GM18907 (cell line): ENCODE data around the gene OR8J1.
"Not testable (repeated sequence)": the region's sequence is repeated elsewhere in the genome, so short reads cannot be mapped to it uniquely, and the experiment has no call there.

Experiments
- ATAC-seq: cut with Tn5 transposase; IDR thresholded peaks from one replicate; pipeline ENCODE4 v1.9.1; 2021; ENCODE audit warnings: mild to moderate bottlenecking, moderate library complexity; ENCODE audit not compliant: unreplicated experiment

Gene OR8J1

DNA sequence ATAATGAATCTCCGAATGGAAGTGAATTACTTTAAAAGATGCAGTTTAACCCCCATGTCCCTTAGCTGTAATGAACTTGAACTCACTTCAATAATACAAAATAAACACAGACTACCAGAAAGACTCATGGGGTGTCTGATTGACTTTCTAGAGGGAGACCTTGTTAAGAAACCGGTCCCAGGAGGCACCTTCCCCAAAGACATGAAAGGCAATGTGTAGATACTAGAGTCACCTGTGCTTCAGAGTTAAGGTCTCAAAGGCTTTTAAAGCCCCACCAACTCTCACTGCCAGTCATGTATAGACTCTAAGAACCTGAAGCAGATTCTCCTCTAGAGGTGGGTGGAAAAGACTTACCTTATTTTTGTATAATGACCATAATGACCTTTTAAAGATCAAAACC is at the start of gene OR8J1:
Gene OR8J1, plus strand, starts transcription at position 301 of the 400 bp plus-strand sequence. CDS start 5,956 bp downstream, outside the sequence.
- no peak for ATAC-seq

DNA sequence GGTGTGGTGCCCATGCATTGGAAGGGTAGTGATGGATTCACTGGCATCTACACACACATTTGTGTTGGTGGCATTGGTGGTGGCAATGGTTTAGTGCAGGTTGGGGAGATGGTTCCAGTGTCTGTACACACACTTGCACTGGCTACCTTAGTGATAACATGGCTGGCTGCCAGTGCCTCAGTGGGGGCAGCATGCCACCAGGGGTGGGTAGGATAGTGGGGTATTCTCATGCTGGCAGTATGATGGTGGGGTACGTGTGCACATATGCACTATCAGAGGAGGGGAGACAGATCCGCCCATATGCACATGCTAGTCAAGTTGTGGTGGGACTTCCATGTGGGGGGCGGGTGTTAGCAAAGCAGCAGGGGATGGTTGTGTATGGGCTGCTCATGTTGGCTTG is 46.3 kb upstream of the OR8J1 start:
- no peak for ATAC-seq

- no peak for ATAC-seq
These were observed 39.2 kb upstream of the OR8J1 start, which contains the start of gene OR8K3 for GRCh38 chr11:56314844-56315243. OR8K3 (plus strand) TSS chr11:56315144; CDS start chr11:56318307, 3,163 bp downstream.

DNA sequence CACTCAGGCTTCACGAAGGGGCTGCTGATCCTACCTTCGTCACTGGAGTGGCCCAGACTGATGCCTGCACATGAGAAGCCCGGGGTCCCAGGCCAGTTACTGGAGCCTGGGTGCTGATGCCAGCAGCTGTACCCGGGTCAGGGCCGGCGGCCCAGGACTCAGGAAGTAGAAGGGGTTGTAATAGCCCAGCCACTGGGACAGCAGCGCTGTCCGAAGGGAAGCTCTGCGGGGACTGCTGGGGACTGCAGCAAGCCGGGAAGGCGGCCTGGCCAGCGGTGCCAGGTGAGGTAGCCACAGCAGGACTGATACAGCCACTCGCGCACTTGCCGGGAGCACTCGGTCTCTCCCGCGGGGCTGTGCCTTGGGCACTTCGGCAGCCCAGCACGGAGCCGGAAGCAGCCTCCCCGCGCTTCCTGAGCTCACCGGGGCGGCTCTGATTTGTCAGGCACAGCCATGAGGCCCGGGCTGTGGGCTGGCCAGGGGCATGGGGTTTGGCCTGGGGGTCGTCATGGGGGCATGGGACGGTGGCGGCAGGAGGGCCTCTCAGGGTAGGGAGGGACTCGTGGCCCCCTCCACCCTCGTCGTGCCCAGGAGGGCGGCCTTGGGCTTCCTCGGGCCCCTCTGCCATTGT is 22.1 kb upstream of the OR8J1 start:
- ATAC-seq: no peak

DNA sequence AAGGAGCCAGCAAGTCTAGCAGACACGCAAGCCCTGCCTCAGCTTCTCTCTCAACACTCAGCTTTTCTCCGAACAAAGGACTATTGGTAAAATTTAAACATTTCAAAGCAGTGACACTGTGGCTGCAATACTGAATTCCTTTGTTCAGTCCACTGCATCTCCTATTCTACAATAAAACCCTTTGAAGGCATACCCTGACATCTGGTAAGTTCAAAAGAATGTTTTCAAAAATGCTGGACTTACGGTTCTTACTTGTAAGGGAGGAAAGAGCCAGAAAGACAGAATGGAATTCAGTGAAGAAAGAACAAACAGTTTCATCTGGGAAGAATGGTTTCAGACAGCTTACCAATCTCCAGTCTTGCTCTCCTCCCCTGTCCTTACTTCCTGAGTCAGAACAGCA is 20.9 kb upstream of the OR8J1 start:
- no peak for ATAC-seq

DNA sequence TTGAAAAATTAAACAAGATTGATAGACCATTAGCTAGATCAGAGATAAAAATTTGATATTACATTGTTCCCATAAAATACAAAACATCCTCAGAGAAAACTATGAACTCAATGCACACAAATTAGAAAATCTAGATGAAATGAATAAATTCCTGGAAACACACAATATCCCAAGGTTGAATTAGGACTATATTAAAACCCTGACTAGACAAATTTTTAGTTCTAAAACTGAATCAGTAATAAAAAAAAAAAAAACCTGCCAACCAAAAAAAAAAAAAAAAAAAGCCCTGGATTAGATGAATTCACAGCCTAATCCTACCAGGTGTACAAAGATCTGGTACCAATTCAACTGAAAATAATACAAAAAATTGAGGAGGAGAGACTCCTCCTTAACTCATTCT is 13.8 kb upstream of the OR8J1 start:
- ATAC-seq: no peak

DNA sequence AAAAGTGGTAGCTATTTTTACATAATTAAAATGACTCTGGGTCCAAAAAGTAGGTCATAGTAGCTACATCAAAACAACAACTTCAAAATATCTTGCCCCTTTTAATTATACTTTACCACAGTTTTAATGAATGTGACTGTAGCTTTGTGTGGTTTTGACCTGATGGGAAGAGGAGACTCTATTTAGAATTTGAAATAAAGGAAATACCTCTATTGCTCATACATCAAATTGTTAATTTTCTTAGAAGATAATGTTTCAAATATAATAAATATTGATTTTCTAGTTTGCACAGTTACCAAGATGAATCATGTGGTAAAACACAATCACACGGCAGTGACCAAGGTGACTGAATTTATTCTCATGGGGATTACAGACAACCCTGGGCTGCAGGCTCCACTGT is 8.4 kb upstream of the OR8J1 start, which contains the start of gene OR8K1:
Gene OR8K1, plus strand, starts transcription at position 301 of the 400 bp plus-strand sequence. Its CDS starts 0 bp downstream, at position 301.
- ATAC-seq: no peak

- ATAC-seq: no peak
These were observed 21.2 kb downstream of the OR8J1 start, which contains the start of gene OR8U1 for GRCh38 chr11:56375324-56375723. OR8U1 (plus strand) TSS chr11:56375624; CDS start chr11:56375624, 0 bp downstream.

- ATAC-seq: no peak
These were observed 26.0 kb downstream of the OR8J1 start for GRCh38 chr11:56380120-56380519.

DNA sequence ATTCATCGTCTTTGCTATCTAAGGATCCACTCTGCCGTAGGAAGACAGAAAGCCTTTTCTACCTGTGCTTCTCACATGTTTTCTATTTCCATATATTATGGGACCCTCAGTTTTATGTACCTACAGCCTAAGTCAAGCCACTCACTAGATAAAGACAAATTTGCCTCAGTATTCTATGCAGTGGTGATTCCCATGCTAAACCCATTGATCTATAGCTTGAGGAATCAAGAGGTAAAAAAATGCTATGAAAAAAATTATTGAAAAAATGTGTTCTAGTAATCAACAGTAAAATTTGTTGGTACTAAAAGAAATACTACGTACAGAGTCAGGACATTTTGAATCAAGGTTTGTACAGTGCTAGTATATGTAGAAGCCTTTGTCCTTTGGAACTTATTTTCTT is 40.3 kb downstream of the OR8J1 start:
- no peak for ATAC-seq

DNA sequence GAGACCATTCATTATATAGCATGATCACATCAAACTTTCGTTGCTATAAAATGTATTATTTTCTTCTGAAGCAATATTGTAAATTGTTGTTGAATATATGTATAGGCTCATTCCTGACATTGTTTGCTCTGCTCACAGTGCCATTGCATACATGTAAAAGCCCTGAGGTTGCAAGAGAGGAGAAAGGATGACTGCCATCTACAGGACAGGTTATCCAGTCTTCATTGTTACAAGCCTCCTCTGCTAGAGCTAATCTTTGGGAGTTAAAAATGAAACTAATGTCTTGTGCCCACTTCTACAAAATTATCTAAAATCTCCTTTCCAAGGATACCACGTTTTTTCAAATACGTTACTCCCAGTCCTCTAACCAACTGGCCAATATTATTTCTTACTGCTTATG is 42.0 kb downstream of the OR8J1 start:
- no peak for ATAC-seq

DNA sequence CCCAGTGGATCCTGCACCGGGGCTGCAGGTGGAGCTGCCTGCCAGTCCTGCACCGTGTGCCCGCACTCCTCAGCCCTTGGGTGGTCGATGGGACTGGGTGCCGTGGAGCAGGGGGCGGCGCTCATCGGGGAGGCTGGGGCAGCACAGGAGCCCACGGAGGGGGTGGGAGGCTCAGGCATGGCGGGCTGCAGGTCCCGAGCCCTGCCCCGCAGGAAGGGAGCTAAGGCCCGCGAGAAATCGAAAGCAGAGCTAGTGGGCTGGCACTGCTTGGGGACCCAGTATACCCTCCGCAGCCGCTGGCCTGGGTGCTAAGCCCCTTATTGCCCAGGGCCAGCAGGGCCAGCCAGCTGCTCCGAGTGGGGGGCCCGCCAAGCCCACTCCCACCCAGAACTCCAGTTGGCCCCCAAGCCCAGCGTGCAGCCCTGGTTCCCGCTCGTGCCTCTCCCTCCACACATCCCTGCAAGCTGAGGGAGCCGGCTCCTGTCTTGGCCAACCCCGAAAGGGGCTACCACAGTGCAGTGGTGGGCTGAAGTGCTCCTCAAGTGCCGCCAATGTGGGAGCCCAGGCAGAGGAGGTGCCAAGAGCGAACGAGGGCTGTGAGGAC is 47.9 kb downstream of the OR8J1 start:
- ATAC-seq: not testable (repeated sequence)

DNA sequence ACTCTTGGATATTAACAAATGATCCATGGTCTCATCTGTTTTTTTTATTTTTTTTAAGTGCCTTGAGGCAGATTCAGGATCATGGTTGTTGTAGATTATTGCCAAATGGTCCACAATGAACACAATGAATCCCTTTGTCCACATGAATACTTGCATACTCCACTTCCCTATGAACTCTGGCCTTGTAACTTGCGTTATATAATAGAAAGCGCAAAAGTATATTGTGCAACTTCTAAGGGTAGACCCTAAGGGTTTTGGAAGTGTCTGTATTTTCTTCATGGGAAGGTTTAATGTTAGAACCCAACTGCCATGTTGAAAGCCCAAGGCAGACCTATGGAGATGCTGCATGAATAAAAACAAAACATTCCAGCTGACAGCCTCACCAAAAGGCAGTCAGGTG is 50.3 kb downstream of the OR8J1 start:
- ATAC-seq: no peak

DNA sequence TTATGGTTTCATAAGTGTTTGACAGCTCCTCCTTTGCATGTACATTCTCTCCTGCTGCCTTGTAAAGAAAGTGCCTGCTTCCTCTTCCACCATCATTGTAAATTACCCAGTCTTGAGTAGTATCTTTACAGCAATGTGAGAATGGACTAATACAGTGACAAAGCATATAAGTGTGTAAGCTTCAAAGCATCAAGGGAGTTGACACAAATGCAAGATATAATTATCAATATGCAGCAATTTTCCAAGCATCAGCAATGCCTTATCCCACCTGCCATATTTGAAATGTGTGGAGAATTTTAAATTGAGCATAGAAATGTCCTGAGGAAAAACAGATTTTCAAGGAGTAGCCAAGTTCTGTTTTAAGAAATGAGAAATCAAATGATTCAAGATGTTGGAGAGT is 56.7 kb downstream of the OR8J1 start:
- no peak for ATAC-seq
